Kidney glomerular epithelial cell (primary cell): ENCODE data around the gene LRP5.
A peak's percentile ranks its signal among the peaks of the same experiment; 100 is the strongest.
"Not testable (repeated sequence)": the region's sequence is repeated elsewhere in the genome, so short reads cannot be mapped to it uniquely, and the experiment has no call there.

Experiments used
- DNase-seq: peaks from one replicate; lab custom pipeline; 2025; lab: John Stamatoyannopoulos, UW

The LRP5 gene

GRCh38 chr11:68329536-68329935 is 17.1 kb downstream of the LRP5 start:
- DNase-seq = no peak

DNA sequence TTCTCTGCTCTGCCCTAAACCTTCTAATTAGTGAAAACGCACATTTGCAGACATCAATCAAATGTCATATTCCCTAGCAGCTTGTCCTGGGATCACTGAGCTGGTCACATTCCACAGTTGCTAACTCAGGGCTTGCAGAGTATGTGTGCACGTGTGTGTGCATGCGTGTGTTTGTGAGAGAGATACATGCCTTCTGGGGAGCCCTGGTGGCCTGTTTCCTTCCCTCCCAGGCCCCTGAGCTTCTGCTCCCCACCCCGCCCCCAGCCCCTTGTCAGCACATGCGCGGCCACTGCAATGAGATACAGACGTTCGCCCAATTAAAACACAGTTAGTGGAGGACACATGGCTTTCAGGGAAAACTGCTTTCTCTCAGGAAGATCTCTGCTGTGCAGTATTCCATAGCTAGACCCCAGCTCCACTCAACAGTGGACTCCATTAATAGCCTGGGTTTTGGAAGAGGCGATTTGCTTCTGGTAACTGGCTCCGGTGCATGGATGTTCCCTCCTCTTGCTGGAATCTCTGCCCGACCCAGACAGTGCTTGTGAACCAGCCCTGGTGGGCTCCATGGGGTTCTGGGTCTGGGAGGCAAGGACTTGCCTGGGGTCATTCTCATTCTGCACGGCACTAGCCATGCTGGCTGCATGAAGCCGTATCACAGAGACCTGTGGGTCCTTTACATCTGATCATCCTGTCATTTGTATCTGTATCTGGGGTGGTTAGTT is 17.7 kb downstream of the LRP5 start:
- peak; percentile 9 for DNase-seq

- DNase-seq = no peak
Measured at GRCh38 chr11:68330700-68331337, 18.4 kb downstream of the LRP5 start.

GRCh38 chr11:68331338-68331947 is 19.1 kb downstream of the LRP5 start:
- no peak for DNase-seq

- DNase-seq = no peak
Measured at GRCh38 chr11:68332186-68332585, 19.8 kb downstream of the LRP5 start.

DNA sequence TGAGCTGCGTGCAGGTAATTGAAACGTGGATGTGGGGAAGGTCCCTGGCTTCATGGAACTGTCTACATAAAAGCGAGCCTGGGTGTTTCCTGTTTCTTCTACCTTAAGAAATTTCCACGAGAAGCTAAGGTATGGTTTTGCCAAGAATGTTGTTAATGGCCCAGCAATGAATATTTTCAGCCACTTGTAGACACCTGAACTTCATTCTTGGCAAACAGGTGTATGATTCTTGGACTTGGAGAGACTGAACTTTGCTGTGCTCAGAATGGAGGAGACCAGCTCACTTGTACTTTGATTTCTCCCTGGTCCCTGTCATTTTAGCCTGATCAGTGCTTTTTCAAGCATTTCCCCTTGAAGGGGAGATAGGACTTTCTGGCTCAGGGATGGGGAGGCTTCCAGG is 20.8 kb downstream of the LRP5 start:
- no peak for DNase-seq

DNA sequence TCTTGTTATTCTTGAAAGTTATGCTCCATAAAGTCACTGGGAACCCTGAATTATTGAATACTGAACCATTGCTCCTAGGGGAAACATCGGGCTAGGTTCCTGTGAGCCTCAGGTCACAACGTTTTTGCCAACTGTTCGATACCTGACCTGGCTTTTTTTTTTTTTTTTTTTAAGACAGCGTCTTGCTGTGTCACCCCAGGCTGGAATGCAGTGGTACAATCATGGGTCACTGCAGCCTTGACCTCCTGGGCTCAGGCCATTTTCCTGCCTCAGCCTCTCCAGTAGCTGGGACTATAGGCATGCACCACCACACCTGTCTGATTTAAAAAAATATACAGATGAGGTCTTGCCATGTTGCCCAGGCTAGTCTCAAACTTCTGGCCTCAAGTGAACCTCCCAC is 22.5 kb downstream of the LRP5 start:
- DNase-seq = no peak

DNA sequence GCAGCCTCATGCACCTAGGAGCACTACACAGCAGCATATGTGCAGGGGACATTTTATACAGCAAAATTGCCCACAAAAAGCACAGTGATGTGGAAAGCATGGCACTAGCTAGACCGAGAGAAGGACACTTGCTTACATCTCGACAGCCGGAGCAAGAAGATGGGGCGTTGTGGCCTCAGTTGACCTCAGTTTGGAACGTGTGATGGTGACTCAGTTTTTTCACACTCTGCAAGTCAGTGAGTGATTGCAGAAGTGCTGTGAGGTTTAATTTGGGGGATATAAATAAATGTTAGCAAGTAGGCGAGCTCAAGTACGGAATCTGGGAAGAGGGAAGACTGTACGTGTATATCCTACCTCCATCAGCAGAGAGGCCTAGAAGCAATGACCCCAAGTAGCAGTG is 23.3 kb downstream of the LRP5 start:
- no peak for DNase-seq

DNA sequence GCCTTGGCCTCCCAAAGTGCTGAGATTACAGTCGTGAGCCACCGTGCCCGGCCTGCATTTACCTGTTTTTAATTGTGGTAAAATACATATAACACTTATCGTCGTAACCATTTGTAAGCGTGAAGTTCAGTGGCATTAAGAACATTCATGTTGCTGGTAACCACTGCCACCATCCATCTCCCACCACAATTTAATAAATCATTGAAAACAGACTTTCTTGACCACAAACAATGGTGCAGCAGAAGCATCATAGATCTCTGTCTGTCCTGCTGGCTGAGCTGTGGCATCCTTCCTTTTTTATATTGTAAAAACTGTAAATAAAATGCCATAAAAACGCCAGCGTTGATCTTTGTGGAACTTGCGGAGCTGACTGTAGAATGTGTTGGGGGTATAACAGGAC is 24.3 kb downstream of the LRP5 start:
- no peak for DNase-seq

DNA sequence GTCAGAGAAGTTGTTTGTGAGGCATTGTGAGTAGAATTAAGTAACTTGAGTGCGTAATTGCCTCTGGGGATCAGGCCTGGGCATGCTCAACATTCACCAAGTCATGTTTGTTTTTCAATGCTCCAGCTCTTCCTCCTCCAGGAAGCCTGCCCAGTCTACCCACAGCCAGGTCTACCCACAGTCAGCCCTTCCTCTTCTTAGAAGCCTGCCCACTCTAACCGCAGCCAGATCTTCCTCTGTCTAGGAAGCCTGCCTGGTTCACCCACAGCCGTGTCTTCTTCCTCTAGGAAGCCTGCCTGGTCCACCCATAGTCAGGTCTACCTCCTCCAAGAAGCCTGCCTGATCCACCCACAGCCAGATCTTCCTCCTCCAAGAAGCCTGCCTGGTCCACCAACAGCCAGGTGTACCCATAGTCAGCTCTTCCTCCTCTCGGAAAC is 25.0 kb downstream of the LRP5 start:
- no peak for DNase-seq

GRCh38 chr11:68338051-68338780 is 25.8 kb downstream of the LRP5 start:
- DNase-seq = no peak

- no peak for DNase-seq
Measured at GRCh38 chr11:68340003-68340767, 27.8 kb downstream of the LRP5 start.

DNA sequence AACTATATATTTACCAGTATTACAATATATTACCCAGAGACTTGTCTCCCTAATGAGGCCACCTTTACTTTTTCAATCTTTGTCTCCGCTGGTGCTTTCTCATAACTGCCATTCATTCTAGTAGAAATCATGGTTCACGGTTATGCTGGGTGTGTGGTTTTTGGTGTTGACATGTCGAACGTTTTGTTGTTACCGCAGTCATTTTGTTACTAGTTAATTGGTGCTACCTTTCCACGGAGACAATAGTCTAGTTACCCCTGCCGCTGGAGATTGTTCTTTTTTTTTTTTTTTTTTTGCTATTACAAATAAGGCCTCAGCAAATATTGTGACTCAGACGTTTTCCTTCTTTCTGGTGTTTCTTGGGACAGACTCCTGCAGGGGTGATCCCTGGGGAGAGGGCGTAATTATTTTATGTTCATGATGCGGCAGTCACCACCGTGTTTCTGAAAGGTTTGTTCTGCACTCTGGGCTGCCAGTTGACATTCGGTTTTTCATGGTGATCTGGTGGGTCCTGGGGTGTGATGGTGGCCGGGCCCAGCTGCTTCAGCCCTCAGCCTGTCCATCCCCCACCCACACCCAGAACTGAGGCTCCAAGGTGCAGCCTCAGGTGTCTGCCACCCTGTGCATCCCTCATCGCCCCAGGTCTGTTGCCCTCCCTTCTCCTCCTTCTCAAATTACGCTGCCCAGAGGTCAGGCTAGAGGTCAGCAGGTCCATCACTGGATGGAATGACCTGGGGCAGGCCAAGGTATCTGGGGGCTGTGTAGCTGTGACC is 28.6 kb downstream of the LRP5 start:
- DNase-seq = no peak

GRCh38 chr11:68341557-68342458 is 29.4 kb downstream of the LRP5 start:
- DNase-seq = no peak

GRCh38 chr11:68342459-68343158 is 30.2 kb downstream of the LRP5 start:
- DNase-seq = no peak

DNA sequence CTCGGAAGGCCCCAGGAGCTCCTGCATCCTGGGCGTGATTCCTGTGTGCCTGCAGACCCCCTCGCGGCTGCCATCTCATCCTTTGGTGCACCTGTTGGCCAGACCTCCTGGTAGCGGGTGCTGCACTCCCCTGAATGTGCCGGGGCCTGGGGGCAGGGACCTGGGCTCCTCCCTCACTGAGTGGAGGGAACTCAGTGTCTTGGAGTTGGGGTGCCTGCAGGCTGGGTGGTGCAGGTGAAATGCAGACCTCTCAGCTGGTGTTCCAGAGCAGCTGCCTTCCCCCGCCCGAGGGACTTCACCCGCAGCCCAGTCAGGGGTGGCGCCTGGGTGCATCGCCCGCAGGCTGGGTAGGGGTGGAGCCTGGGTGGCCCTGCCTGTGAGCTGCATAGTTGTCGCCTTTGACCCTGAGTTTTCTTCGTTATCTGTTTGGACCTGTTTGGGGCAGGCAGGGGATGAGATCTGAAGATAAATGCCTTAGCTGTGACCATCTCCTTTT is 31.4 kb downstream of the LRP5 start:
- no peak for DNase-seq

- DNase-seq = not testable (repeated sequence)
Measured at GRCh38 chr11:68344821-68345220, 32.4 kb downstream of the LRP5 start.

DNA sequence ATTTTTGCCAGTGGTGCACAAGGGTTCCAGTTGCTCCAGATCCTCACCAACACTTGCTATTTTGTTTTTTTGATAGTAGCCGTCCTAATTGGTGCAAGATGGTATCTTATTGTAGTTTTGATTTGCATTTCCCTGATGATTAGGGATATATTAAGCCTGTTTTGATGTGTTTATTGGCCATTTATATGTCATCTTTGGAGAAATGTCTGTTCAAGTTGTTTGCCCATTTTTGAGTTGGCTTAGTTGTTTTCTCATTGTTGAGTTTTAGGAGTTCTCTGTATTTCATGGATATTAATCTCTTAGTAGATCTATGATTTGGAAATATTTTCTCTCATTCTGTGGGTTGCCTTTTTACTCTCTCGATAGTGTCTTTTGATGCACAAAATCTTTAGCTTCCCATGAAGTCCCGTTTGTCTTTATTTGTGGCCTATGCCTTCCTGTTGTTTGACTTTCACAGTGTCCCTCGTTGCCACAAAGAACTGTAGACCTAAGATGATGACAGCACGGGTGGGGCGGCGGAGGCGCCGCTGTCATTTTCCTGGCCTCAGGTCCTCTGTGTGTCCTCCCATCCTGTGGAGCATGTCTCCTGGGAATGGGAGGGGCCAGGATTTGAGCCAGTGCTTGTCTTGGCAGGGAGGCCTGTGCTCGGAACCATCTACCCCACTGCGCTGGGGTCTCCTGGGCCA is 33.5 kb downstream of the LRP5 start:
- DNase-seq = no peak

GRCh38 chr11:68346462-68346790 is 34.0 kb downstream of the LRP5 start:
- no peak for DNase-seq
